Loucy (cell line): ENCODE data around the gene GTF2H2C_2.
"Not testable (repeated sequence)": the region's sequence is repeated elsewhere in the genome, so short reads cannot be mapped to it uniquely, and the experiment has no call there.

Source experiments
- CTCF ChIP-seq: fragments of 200-600 bp; sonication (generic); conservative IDR thresholded peaks from 2 replicates; pipeline ENCODE4 v1.5.1; 2014; ENCODE audit warnings: mild to moderate bottlenecking, antibody characterized with exemption, low read length
- EZH2phosphoT487 ChIP-seq: fragments of 200-600 bp; IDR thresholded peaks from 2 replicates; pipeline ENCODE4 v1.6.1; 2018; ENCODE audit warnings: antibody characterized with exemption, mild to moderate bottlenecking, moderate library complexity, borderline replicate concordance

- TF ChIP-seq CTCF, EZH2phosphoT487: not testable (repeated sequence)
These were observed 23.4 kb downstream of the GTF2H2C_2 start for GRCh38 chr5:70438518-70438917.
